GM21526 (cell line): Measurements from ENCODE around the gene MATN4.

Source experiments
- ATAC-seq: cut with Tn5 transposase; IDR thresholded peaks from one replicate; pipeline ENCODE4 v1.9.1; 2021; ENCODE audit warnings: moderate library complexity; ENCODE audit not compliant: unreplicated experiment, low FRiP score

The MATN4 gene

DNA sequence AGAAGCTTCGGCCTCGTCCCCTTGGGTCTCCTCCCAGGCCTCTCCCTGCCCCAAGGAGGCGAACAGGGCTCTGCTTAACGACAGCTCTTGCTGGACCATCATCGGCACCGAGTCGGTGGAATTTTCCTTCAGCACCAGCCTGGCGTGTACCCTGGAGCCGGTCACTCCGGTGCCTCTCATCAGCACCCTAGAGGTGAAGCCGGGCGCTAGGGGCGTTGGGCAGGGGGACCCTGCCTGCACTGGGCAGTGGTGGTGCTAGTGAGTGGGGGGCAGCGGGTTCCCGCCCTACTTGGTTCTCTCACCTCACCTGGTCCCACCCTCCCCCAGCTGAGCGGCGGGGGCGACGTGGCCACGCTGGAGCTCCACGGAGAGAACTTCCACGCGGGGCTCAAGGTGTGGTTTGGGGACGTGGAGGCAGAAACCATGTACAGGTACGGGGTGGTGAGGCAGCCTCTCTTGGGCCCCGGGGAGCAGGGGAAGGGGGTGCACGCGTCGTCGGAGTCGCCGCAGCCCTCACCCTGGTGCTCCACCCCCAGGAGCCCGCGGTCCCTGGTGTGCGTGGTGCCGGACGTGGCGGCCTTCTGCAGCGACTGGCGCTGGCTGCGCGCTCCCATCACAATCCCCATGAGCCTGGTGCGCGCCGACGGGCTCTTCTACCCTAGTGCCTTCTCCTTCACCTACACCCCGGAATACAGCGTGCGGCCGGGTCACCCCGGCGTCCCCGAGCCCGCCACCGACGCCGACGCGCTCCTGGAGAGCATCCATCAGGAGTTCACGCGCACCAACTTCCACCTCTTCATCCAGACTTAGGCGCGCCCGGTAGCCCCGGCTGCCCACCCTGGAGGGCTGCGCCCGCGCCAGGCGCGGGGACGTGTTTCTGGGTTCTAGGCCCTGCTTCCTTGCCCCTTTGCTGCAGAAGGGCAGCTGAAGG lies 8.3 kb upstream of the MATN4 start:
- no peak for ATAC-seq

DNA sequence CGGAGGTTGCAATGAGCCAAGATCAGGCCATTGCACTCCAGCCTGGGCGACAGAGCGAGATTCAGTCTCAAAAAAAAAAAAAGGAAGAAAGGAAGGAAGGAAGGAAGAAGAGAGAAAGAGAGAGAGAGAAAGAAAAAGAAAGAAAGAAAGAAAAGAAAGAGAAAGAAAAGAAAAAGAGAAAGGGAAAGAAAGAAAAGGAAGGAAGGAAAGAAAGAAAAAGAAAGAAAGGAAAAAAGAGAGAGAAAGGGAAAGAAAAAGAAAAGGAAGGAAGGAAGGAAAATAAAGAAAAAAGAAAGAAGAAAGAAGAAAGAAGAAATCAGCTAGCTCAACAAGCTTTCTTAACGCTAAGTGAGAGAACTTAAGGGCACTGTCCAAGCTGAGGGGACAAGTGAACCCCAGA lies 7.6 kb upstream of the MATN4 start:
- no peak for ATAC-seq

DNA sequence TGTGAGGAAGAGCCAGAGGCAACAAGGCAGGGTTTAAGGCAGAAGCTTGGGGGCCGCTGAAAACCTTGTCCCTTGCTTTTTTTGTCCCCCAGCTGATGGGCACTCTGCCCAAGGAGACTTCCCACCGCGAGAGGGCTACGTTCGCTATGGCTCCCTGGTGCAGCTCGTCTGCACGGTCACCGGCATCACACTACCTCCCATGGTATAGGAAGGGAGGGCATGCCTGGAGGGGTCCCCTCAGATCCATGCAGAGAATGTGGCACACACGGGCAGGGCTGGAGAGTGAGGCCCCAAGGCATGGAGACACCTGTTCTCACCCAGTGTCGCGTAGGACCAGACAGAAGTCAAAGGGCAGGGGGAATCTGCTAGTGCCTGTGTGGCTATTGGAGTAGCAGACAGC lies 5.8 kb upstream of the MATN4 start:
- ATAC-seq: no peak

DNA sequence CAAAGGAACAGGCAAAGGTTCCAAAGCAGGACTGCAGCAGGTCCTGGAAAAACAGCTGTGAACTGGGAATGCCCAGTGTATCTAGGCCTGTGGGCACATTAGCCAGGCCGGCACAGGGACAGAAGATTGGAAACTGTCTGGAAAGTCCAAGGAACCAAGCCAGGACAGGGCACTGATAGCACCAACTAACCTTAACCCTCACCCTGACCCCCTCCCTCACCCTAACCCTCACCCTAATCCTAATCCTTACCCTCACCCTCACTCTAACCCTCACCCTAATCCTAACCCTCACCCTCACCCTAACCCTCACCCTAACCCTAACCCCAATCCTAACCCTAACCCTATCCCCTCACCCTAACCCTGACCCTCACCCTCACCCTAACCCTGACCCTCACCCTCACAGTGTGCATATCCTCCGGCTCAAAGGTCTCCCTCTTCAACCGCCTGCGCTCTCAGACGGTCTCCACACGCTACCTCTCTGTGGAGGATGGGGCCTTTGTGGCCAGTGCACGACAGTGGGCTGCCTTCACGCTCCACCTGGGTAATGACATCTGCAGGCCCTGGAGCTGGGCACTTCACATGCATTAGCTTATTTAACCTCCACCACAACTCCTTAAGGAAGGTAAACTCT lies 5.1 kb upstream of the MATN4 start:
- no peak for ATAC-seq

DNA sequence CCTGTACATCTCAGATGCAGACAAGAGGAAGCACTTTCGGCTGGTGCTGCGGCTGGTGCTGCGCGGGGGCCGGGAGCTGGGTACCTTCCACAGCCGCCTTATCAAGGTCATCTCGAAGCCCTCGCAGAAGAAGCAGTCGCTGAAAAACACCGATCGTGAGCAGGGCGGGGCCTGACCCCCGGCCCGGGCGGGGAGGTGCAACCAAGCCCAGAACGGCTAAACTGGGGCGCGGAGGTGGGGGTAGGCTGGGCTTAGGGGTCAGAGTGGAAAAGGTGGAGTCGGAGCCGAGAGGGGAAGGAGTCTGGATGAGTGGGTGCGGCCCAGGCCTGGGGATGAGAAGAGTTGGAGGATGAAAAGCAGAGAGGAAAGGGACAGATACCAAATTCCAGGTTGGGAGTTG lies 4.1 kb upstream of the MATN4 start:
- ATAC-seq: no peak

DNA sequence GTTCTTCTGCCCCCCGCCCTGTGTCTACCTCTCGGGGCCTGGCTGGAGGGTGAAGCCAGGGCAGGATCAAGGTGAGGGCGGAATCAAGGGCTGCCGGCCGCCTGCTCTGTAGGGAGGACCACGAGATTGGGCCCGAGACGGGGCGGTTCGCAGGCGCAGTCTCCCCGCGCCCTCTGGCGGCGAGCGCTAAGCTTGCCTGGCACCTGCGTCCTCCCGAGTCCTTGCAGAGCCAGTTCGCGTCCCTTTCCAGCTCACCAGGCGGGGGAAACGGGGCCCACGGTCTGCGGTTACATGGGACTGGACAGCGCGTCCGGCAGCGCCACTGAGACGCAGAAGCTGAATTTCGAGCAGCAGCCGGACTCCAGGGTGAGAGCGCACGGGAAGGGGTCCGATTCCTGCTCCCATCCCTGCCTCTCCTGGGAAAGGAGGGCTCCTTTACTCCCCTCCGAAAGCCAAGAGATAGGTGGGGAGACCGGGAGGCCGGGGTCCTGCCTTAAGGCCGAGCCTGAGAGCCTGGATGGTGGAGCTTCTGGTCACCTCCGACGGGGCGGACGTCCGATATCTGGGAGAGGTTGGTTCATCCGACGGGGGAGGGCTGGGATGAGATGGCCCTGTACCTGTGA lies 3.6 kb upstream of the MATN4 start:
- no peak for ATAC-seq

DNA sequence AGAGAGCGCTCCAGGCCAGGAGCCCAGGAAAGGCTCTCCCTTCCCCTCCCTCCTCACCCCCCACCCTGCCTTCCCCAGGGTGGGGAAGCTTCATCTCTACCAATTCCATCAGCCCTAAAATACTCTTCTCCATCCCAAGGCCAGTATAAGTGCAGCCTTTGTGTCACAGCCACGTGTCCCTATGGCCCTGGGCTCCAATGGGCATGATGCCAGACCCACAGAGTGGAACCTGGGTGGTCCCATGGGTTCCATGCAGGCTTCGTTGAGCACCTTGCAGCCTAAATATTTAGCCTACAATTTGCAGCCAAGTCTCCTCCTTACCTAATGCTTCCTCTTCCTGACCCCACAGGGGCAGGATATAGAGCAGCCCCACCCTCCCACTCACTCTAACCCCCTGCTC lies 976 bp upstream of the MATN4 start:
- ATAC-seq: no peak

DNA sequence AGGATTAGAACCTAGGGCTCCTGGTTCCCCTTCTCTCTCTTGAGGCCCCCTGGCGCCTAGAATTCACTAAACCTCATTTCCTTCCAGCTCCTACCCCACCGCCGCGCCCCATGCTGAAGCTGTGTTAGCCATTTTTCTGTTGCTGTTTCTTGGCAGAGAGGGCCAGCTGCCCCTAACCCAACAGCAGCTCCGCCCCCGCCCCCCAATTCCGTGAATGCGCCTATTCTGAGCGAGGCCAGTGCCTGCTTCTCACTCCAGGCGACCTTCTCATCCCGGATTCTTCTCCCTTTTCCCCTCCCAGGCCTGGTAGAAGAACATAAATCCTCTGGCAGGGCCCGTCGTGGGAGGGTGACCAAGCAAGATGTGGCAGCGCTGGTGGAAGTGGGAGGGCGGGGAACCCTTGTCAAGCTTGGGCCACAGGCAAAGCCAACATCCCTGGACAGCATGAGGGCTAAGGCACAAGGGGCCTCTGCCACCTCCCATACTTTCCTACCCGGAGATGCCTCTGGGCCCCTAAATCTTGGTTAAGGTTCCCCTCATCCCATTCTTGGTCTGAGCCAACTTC lies 941 bp downstream of the MATN4 start:
- ATAC-seq: no peak

DNA sequence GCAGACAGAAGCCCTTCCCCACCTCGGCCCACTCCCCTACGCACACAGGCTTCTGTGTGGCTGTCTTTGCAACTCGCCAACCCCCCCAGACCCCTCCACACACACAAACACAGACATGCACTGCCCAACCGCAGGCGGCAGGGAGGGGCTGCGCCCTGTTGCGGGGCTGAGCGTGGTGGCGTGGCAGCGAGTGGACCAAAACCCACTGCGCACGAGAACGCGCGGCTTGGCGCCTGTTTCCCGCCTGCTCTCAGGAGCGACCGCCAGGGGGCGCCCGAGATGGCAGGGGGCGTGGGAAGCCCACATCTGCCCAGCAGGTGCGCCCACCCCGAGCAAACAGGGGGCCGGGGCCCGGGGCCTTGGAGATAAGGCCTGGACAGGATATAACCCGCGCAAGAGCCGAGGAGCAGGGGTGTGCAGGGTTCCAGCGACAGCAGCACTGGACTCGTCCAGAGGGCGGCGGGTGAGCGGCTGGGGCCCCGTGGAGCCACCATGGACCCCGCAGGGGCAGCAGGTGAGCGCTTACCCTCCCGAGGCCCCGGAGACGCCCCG lies 1.6 kb downstream of the MATN4 start, which contains the start of gene RBPJL:
TSS of gene RBPJL (plus strand) at position 410 of the 552 bp plus-strand sequence. CDS start at position 493, 83 bp downstream.
- ATAC-seq: no peak

DNA sequence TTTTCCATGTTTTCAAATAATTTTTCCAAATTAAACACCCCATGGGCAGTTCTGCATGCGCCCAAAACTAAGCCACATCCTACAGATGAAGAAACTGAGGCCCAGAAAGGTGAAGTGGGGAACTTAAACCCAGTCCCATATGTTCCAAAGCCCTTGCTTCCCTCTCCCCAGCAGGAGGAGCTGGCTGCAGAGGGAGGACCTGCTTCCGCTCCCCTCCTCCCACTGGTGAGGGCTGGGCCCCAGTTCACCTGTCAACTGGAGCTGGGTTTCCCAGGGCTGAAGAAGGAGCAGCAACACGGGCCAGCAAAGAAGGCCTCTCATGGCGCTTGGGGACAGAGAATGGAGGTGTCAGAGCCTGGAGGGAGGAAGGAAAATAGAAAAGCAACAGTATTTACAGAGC lies 2.8 kb downstream of the MATN4 start:
- ATAC-seq: no peak

DNA sequence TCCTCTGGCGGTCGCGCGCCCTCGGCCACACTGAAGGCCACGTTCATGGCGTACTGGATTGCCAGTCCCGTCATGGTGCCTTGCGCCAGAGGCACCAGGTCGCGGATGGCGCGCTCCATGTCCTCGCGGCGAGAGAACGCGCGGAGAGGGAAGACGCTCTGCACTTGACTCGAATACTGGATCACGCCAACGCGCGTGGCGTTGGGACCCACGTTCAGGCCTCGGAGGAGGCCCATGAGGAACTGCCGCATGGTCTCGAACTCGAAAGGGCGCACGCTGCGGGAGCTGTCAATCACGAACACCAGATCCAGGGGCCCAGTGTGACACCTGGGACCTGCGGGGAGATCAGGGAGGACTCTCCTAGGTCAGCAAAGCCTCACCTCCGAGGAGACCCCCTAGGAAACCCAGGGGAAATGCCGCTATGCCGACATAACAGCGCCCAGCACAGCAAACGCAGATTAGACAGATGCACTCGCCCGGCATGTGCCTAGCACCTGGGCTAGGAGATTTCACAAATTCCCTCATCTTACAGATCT lies 3.6 kb downstream of the MATN4 start:
- no peak for ATAC-seq

DNA sequence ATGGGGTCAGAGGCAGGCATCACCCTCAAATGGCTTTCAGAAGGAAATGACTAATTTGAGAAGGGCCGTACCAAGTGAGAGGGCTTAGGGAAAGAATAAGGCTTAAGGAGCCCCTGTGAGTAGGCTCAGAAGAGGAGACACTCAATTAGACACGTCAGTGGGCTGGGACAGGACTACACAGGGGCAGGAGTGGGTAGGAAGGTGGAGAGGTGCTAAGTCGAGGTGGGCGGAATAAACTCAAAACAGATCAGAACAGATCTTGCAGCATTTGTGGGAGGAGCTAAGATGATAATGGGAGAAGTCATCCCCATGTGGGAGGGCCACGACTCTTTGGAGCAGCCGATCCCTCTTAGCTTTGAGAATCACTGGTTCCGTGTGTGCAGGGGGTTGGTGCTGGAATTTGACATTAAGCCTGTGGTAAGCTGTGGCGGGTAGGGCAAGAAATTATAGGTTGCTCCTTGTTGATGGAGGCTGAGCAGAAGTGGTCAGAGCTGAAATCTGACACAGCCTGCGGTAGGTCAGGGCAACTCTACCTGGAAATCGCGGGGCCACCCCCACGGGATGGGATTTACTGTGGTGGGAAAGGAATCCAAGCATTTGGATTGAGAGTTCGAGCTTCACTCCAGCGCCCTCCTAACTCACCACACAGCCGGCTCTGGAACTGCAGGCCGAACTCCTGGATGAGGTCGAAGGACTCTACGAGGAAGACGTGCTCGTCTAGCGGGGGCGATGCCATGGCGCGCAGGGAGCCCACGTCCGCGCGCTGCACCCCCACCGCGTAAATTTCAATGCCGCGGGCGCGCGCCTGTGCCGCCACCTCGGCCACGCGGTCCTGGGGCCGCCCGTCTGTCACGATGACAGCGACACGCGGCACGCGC lies 4.3 kb downstream of the MATN4 start:
- ATAC-seq: no peak

DNA sequence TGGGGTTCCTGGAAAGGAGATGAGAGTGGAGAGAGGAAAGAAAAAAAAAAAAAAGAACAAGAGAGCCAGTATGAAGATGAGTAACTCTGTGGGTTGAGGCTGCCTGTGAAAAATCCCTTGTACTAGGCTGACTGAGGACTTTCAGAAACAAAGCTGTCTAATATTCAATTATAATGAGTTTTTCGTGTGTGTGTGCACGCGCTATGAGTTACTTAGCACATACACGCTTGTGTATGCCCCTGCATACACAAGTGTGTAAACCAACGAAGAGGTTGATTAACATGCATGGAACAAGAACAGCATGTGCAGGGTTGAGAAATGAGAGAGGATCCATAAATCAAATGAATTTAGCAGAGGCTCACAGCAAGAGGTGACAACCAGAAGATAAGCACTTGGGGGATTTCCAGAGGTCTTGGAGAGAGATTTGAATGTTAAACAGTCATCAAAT lies 6.3 kb downstream of the MATN4 start:
- no peak for ATAC-seq

DNA sequence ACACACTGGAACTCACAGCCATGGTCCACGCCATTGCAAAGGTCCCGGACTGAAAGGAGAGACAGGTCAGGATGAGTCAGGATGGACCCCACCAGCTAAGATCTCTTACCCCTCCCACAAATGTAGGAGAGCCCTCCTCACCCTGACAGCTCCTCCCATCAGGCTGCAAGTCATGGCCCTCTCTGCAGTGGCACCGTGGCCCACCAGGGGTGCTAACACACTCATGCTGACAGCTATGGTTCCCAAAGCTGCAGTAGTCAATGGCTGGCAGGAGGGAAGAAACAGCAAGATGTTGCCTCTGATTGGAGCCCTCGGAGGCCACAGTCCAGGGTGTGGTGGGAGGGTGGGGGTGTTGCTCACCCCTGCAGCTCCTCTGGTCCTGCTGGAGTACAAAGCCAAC lies 7.1 kb downstream of the MATN4 start:
- peak; percentile 66 for ATAC-seq

DNA sequence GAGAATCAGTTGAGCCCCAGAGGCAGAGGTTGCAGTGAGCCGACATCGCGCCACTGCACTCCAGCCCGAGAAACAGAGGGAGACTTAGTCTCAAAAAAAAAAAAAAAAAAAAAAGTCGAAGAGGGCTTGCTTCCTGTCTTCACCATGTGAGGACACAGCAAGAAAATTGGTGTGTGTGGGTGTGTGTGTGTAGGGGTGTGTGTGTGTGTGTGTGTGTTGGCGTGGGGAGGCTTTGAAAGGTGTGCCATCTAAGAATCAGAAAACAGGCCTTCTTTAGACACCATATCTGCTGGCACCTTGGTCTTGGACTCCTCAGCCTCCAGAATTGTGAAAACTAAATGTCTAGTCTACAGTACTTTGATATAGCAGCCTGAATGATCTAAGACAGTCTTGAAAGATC lies 8.3 kb downstream of the MATN4 start:
- ATAC-seq: no peak

DNA sequence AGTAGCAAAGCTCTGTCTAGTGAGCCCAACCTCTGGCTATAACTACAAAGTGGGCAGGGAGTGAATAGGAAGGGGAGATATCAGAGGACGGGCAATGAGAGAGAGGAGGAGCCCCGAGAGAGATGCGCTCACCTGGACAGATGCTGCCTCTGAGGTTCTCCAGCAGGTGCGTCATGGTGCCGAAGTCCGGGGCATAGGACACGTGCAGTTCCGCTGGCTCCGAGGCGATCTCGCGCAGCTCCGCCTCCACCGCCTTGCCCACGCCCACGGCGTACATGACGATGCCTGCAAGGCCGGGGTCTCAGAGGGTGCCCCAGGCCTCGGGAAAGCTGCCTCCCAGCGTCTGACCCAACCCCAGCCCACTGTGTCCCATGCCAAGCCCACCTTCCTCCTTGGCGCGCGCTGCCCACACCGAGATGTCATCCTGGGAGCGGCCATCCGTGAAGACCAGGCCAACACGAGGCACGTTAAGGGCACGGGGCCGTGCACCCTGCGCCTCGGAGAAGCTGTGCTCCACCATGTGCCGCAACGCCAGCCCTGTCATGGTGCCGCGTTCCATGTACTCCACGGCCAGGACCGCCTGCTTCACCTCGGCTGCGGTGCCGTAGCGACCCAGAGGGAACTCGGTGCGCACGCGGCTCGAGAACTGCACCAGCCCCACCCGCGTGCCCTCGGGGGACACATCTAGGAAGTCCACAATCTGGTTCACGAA lies 10.2 kb downstream of the MATN4 start:
- ATAC-seq: no peak

DNA sequence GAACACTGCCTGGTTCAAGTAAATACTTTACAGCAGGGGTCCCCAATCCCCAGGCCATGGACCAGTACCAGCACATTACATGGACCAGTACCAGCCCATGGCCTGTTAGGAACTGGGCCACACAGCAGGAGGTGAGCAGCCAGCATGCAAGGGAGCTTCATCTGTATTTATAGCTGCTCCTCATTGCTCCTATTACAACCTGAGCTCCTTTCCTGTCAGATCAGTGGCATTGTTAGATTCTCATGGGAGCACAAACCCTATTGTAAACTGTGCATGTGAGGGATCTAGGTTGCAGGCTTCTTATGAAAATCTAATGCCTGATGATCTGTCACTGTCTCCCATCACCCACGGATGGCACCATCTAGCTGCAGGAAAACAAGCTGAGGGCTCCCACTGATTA lies 13.4 kb downstream of the MATN4 start:
- ATAC-seq: no peak

DNA sequence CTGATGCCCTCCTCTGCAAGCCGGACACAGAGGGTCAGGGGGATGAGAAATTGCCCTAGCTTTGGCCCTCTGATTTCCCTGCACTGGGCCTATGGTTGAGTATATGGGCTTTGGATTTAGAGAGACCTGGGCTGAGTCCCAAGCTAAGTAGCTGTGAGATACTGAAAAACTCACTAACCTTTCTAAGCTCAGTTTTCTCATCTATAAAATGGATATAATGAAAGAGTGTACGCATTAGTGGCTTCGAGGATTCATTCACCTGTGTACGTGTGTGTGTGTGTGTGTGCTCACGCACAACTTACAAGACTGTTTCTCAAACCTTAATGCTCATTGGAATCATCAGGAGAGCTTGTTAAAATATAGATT lies 14.1 kb downstream of the MATN4 start:
- no peak for ATAC-seq
